Measurements from ENCODE around the gene SLC5A10. TPM values are rescaled to one million over a fixed set of nuclear protein-coding genes. Genes with fewer than 3 reads are reported as not detected.

SLC5A10 gene
- polyA plus RNA-seq, 1 experiment = 0.05 TPM

GRCh38 chr17:18974407-18975149 lies 22.6 kb downstream of the SLC5A10 start:
- CTCF ChIA-PET = interaction anchor here (2.3 kb wide), 1 partner anchor 14 kb away, joined by 13 read pairs; no protein-coding TSS in a partner anchor
- TF ChIP-seq, protein P1, sequence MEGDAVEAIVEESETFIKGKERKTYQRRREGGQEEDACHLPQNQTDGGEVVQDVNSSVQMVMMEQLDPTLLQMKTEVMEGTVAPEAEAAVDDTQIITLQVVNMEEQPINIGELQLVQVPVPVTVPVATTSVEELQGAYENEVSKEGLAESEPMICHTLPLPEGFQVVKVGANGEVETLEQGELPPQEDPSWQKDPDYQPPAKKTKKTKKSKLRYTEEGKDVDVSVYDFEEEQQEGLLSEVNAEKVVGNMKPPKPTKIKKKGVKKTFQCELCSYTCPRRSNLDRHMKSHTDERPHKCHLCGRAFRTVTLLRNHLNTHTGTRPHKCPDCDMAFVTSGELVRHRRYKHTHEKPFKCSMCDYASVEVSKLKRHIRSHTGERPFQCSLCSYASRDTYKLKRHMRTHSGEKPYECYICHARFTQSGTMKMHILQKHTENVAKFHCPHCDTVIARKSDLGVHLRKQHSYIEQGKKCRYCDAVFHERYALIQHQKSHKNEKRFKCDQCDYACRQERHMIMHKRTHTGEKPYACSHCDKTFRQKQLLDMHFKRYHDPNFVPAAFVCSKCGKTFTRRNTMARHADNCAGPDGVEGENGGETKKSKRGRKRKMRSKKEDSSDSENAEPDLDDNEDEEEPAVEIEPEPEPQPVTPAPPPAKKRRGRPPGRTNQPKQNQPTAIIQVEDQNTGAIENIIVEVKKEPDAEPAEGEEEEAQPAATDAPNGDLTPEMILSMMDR (IDR thresholded peaks at IDR 0.05; ENCODE audit: insufficient read depth, low read depth, low read length) = no peak
- H3K4me3 ChIP-seq (ENCODE audit: low read depth, low read length) = no peak overlapping the region
- POLR2A ChIA-PET = no interaction called here
- no peak for DNase-seq (ENCODE audit: low read depth)
- H3K36me3 ChIP-seq (ENCODE audit: control insufficient read depth, insufficient read depth, low read length) = peaks cover 39% of the 10 kb centered on the region
- no peaks in the 10 kb centered on the region for H3K27me3 ChIP-seq (ENCODE audit: control insufficient read depth, insufficient read depth, low read length)

GRCh38 chr17:18975597-18975996 lies 23.6 kb downstream of the SLC5A10 start:
- DNase-seq (ENCODE audit: low read depth) = no peak
- POLR2A ChIA-PET = no interaction called here
- H3K4me3 ChIP-seq (ENCODE audit: low read depth, low read length) = no peak overlapping the region
- TF ChIP-seq, protein P1 (IDR thresholded peaks at IDR 0.05; ENCODE audit: insufficient read depth, low read depth, low read length) = no peak
- CTCF ChIA-PET = interaction anchor here (1.4 to 2.3 kb wide), 3 partner anchors 13 to 15 kb away, joined by 3 to 13 read pairs (median 3); no protein-coding TSS in a partner anchor
- H3K36me3 ChIP-seq (ENCODE audit: control insufficient read depth, insufficient read depth, low read length) = peaks cover 39% of the 10 kb centered on the region
- no peaks in the 10 kb centered on the region for H3K27me3 ChIP-seq (ENCODE audit: control insufficient read depth, insufficient read depth, low read length)

DNA sequence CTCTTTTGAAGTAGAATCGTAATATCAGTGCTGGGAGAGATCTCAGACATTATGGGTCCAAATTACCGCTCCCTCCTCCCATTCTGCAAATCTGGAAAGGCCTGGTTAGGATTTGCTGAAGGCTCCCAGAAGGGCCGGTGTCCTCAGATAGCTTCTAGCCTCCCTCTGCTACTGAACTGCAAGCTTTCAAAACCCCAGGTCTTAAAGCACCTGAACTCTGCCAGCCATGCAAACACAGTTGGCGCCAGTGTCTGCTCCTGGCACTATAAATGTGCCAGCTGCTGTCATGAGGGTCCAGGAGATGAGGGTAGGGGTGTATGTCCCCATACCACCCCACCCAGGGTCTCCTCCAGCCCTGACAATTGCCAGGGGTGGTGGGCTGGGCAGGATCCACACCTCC lies 24.2 kb downstream of the SLC5A10 start:
- H3K4me3 ChIP-seq (ENCODE audit: low read depth, low read length) = no peak overlapping the region
- DNase-seq (ENCODE audit: low read depth) = no peak
- ChIA-PET CTCF (interaction anchor here (1.4 to 2.3 kb wide), 3 partner anchors 12 to 15 kb away, joined by 3 to 13 read pairs (median 3); no protein-coding TSS in a partner anchor), POLR2A (no interaction called here)
- TF ChIP-seq, protein P1 (IDR thresholded peaks at IDR 0.05; ENCODE audit: insufficient read depth, low read depth, low read length) = no peak
- no peaks in the 10 kb centered on the region for H3K27me3 ChIP-seq (ENCODE audit: control insufficient read depth, insufficient read depth, low read length)
- peaks cover 35% of the 10 kb centered on the region for H3K36me3 ChIP-seq (ENCODE audit: control insufficient read depth, insufficient read depth, low read length)

DNA sequence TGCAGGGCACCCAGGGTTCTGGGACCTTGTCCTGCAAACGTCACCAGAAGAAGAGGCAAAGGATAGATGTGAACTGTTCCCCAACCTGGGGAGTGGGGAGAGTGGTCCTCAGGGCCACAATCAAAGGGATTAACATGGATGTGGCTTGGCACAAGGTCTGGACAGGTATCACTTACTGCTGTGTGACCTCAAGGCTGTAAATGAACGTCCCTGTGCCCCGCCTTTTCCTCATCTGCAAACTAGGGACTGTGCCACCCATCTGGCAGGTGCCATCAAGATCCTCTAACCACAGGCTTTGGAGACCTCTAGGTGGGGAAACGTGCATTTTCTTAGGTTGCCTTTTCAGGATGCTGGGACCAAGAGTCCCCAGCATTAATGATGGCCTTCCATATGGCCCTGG lies 25.1 kb downstream of the SLC5A10 start:
- H3K36me3 ChIP-seq (ENCODE audit: control insufficient read depth, insufficient read depth, low read length) = peaks cover 35% of the 10 kb centered on the region
- no peak for DNase-seq (ENCODE audit: low read depth)
- H3K4me3 ChIP-seq (ENCODE audit: low read depth, low read length) = no peak overlapping the region
- POLR2A ChIA-PET = no interaction called here
- TF ChIP-seq, protein P1 (IDR thresholded peaks at IDR 0.05; ENCODE audit: insufficient read depth, low read depth, low read length) = no peak
- CTCF ChIA-PET = interaction anchor here (1.4 to 2.3 kb wide), 2 partner anchors 11 to 16 kb away, joined by 3 to 13 read pairs; no protein-coding TSS in a partner anchor
- H3K27me3 ChIP-seq (ENCODE audit: control insufficient read depth, insufficient read depth, low read length) = no peaks in the 10 kb centered on the region

DNA sequence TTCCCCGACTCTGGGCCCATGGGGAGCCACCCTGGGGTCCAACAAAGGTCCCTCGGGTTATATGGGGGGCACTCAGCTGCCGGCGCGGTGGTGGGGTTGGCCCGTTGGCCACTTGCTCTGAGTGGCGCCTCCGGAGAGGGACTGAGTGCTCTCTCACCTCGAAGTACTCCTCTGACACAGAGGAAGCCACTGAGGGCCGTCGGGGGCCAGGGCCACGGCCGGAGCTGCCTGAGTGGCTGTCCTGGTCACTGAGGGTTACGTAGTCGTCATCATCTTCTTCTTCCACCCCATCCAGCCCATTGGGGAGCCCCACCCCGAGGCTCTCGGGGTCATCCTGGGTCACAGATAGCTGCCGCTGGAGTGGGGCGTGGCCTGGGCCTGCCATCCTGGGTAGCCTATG lies 25.7 kb downstream of the SLC5A10 start:
- POLR2A ChIA-PET = no interaction called here
- Histone ChIP-seq H3K36me3 (ENCODE audit: control insufficient read depth, insufficient read depth, low read length) (peaks cover 35% of the 10 kb centered on the region), H3K4me3 (ENCODE audit: low read depth, low read length) (no peak overlapping the region), H3K27me3 (ENCODE audit: control insufficient read depth, insufficient read depth, low read length) (no peaks in the 10 kb centered on the region)
- TF ChIP-seq, protein P1 (IDR thresholded peaks at IDR 0.05; ENCODE audit: insufficient read depth, low read depth, low read length) = no peak
- no peak for DNase-seq (ENCODE audit: low read depth)
- CTCF ChIA-PET = no interaction called here

Measured in BJ (cell line).